Measurements from ENCODE around the gene BCL3.

The BCL3 gene

DNA sequence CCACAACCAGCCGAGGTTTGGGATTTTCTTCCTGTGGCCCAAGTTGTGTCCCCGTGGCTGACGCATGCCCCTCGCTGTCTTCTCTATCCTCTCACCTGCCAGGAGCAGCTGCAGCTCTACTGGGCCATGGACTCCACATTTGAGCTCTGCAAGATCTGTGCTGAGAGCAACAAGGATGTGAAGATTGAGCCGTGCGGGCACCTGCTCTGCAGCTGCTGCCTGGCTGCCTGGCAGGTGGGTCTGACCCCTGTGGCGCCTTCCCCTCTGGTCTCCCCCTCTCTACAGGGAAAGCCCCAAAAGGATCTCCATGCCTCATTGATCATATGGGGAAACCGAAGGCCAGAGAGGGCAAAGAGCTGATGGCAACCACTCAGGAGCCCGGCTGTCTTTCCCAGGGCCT, 43.8 kb downstream of the BCL3 start:
- Histone ChIP-seq H3K9ac (ENCODE audit: low read depth, low read length) (no peak overlapping the region), H3K36me3 (ENCODE audit: insufficient read depth, low read length) (no peaks in the 10 kb centered on the region; the same call in 1 of the 2 replicates), H3K9me3 (ENCODE audit: control insufficient read depth, insufficient read depth, low read length) (no peaks in the 10 kb centered on the region), H3K4me1 (ENCODE audit: insufficient read depth, low read length) (peaks cover 8% of the 10 kb centered on the region; the same call in 1 of the 2 replicates)

DNA sequence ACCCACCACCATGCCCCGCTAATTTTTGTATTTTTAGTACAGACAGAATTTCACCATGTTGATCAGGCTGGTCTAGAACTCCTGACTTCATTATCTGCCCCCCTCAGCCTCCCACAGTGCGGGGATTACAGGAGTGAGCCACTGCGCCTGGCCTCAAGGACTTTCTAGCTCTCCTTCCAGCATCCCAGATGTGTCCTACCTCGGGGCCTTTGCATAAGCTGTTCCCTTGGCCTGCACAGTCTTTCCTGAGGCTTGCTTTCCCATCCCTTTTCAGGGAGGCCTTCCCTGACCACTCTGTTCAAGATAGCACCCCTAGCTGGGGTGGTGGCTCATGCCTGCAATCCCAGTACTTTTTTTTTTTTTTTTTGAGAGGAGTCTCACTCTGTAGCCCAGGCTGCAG, 46.1 kb downstream of the BCL3 start:
- Histone ChIP-seq H3K9me3 (ENCODE audit: control insufficient read depth, insufficient read depth, low read length) (no peaks in the 10 kb centered on the region), H3K4me1 (ENCODE audit: insufficient read depth, low read length) (peaks cover 8% of the 10 kb centered on the region; the same call in 1 of the 2 replicates), H3K36me3 (ENCODE audit: insufficient read depth, low read length) (no peaks in the 10 kb centered on the region; the same call in 1 of the 2 replicates), H3K9ac (ENCODE audit: low read depth, low read length) (no peak overlapping the region)

DNA sequence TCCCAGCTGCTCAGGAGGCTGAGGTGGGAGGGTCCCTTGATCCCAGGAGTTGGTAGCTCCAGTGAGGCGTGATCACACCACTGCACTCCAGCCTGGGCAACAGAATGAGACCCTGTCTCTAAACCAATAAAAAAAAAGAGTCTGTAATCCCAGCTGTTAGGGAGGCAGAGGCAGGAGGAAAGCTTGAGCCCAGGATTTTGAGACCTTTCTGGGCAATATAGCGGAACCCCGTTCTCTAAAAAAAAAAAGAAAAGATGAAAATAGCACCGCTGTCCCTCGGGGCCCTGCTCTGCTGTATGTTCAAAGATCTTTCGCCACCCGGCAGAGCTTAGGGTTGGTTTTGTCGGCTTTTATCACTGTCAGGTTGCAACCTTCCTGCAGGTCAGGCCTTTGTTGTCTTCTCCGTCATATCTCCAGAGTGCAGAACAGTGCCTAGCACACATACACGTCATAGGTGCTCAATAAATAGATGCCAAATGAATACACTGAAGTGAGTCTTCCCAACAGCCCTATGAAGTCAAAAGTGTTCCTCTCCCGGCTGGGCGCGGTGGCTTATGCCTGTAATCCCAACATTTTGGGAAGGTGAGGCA, 47.0 kb downstream of the BCL3 start:
- Histone ChIP-seq H3K9me3 (ENCODE audit: control insufficient read depth, insufficient read depth, low read length) (no peaks in the 10 kb centered on the region), H3K9ac (ENCODE audit: low read depth, low read length) (no peak overlapping the region), H3K36me3 (ENCODE audit: insufficient read depth, low read length) (no peaks in the 10 kb centered on the region; the same call in 1 of the 2 replicates), H3K4me1 (ENCODE audit: insufficient read depth, low read length) (peaks cover 16% of the 10 kb centered on the region)

DNA sequence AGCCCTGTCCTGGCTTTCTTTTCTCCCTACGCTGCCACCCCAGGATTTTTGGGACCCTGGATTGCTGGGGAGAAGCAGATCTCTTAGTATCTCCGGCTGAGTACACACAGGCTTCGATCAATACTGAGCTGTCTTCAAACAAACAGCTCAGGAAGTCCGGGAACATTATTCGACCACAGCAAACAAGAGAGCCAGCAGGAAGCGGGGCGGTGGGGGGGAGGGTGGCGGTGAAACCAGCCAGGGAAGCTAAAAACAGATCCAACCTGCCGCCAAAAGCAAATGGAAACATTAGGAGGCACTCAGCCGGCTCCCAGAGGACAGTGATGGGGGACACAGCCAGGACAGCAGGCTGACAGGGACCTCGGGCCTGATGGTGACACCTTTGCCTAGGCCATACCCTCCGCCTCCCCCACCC, 48.2 kb downstream of the BCL3 start:
- Histone ChIP-seq H3K36me3 (ENCODE audit: insufficient read depth, low read length) (no peaks in the 10 kb centered on the region; the same call in 1 of the 2 replicates), H3K4me1 (ENCODE audit: insufficient read depth, low read length) (peaks cover 16% of the 10 kb centered on the region), H3K9me3 (ENCODE audit: control insufficient read depth, insufficient read depth, low read length) (no peaks in the 10 kb centered on the region), H3K9ac (ENCODE audit: low read depth, low read length) (no peak overlapping the region)

DNA sequence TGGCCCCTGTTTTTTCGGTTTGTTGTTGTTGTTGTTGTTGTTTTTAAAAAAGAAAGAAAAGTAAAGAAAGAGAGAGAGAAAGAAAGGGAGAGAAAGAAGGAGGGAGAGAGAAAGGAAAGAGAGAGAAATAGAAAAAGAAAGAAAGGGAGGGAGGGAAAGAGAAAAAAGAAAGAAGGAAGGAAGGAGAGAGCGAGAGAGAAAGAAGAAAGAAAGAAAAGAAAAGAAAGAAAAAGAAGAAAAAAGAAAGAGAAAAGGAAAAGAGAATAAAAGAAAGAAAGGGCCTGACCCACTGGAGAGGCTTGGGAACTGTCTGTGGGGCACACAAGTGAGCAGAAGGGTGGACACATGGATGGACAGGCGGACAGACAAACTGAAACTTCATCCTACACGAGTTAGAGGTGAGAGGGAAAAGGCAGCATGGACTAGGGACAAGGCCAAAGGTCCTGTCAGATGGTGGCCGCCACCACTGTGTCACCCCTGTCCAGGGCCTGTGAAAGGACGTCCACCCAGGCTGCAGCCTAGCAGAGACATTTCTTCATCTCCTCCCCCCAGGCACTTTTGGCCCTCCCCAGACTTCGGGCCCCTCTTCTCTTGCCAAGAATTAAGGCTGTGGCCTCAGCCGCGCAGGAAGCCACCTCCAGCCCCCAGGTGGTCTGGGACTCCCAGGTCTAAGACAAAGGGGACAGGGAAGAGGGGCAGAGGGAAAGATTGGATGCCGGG, 51.3 kb downstream of the BCL3 start:
- no peaks in the 10 kb centered on the region; the same call in 1 of the 2 replicates for H3K36me3 ChIP-seq (ENCODE audit: insufficient read depth, low read length)
- no peak overlapping the region for H3K9ac ChIP-seq (ENCODE audit: low read depth, low read length)
- H3K9me3 ChIP-seq (ENCODE audit: control insufficient read depth, insufficient read depth, low read length) = peaks cover 3% of the 10 kb centered on the region; the same call in 1 of the 2 replicates
- peaks cover 16% of the 10 kb centered on the region for H3K4me1 ChIP-seq (ENCODE audit: insufficient read depth, low read length)

DNA sequence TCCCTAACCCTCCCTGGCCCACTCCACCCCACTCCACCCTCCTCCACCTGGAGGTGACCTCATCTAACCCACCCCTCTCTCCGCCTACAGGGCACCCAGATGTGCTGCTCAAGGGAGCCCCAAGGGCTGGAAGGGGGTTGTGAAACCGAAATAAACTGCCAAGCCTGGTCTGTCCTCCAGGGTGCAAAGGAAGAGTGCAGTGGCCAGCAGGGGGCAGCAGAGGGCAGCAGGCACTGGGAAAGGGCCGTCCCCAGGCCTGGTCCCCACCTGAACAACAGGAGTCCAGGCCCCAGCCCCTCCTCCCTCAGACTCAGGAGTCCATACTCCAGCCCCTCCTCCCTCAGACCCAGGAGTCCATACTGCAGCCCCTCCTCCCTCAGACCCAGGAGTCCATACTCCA, 52.0 kb downstream of the BCL3 start:
- Histone ChIP-seq H3K36me3 (ENCODE audit: insufficient read depth, low read length) (no peaks in the 10 kb centered on the region; the same call in 1 of the 2 replicates), H3K4me1 (ENCODE audit: insufficient read depth, low read length) (peaks cover 16% of the 10 kb centered on the region), H3K9me3 (ENCODE audit: control insufficient read depth, insufficient read depth, low read length) (peaks cover 3% of the 10 kb centered on the region; the same call in 1 of the 2 replicates), H3K9ac (ENCODE audit: low read depth, low read length) (no peak overlapping the region)

DNA sequence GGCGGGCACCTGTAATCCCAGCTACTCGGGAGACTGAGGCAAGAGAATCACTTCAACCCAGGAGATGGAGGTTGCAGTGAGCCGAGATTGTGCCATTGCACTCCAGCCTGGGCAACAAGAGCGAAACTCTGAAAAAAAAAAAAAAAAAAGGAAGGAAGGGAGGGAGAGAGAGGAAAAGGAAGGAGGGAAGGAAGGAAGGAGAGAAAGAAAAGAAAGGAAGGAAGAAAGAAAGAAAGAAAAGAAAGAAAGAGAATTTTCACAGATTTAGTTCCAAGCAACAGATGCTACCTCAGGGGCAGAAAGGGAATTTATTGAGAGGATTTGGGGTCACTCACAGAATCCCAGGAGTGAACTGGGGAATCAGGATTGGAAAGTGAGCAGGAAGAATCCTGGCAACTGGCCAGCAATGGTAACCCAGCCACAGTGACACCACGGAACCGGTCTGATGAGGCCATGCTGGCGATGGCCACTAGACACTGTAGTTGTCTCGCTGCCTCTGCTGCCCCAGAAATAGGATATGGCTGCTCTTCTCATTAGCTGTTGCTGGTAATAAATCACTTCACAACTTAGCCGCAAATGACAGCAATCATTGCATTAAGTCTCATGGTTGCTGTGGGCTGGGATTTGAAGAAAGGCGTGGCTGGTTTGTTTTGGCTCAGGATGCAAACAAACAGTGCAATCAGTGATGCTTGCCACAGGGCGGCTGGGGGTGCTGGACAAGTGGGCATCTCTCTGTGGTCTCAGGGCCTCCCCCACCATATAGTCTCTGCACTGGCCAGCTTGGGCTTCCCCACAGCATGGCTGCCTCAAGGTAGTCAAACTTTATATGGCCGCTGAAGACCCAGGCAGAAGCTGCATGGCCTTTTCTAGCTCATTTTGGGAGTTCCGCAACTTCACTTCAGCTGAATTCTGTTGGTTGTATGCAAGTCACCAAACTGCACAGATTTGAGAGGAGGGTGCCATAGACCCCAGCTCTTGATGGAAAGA, 55.2 kb downstream of the BCL3 start:
- H3K4me1 ChIP-seq (ENCODE audit: insufficient read depth, low read length) = peaks cover 26% of the 10 kb centered on the region
- no peak overlapping the region for H3K9ac ChIP-seq (ENCODE audit: low read depth, low read length)
- H3K36me3 ChIP-seq (ENCODE audit: insufficient read depth, low read length) = no peaks in the 10 kb centered on the region
- peaks cover 3% of the 10 kb centered on the region; the same call in 1 of the 2 replicates for H3K9me3 ChIP-seq (ENCODE audit: control insufficient read depth, insufficient read depth, low read length)

DNA sequence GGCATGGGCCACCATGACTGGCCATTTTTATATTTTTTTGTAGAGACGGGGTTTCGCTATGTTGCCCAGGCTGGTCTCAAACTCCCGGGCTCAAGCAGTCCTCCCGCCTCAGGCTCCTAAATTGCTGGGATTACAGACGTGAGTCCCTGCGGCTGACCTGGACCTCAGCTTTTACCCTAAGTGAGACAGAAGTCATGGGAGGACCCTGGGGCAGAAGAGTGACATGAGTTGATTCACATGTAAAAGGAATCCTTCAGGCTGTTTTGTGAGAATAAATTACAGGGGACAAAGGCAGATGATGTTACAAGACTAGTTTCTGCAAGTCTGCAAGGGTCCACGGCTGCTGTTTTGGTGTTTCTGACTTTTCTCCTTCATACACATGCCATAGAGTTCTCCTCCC, 57.8 kb downstream of the BCL3 start:
- no peak overlapping the region for H3K9ac ChIP-seq (ENCODE audit: low read depth, low read length)
- peaks cover 3% of the 10 kb centered on the region; the same call in 1 of the 2 replicates for H3K9me3 ChIP-seq (ENCODE audit: control insufficient read depth, insufficient read depth, low read length)
- no peaks in the 10 kb centered on the region for H3K36me3 ChIP-seq (ENCODE audit: insufficient read depth, low read length)
- H3K4me1 ChIP-seq (ENCODE audit: insufficient read depth, low read length) = peaks cover 31% of the 10 kb centered on the region

DNA sequence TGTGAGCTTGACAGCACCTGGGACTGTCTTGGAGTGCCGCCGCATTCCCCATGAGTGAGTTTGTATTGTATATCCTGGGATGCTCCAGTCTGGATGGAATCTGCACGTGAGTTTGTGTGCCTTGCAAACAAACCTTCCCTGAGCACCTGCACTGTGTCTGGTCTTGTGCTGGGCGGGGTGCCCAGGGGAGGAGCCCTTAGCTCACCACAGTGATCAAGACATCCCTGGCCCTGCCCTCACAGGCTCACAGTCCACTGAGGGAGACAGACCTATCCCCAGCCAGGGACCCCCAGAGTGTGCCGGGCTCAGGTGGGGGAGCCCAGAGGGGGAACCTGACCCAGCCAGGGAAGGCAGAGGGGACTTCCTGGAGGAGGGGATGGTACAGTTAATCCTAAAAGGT, 58.7 kb downstream of the BCL3 start:
- no peak overlapping the region for H3K9ac ChIP-seq (ENCODE audit: low read depth, low read length)
- H3K9me3 ChIP-seq (ENCODE audit: control insufficient read depth, insufficient read depth, low read length) = peaks cover 3% of the 10 kb centered on the region; the same call in 1 of the 2 replicates
- peaks cover 31% of the 10 kb centered on the region for H3K4me1 ChIP-seq (ENCODE audit: insufficient read depth, low read length)
- H3K36me3 ChIP-seq (ENCODE audit: insufficient read depth, low read length) = no peaks in the 10 kb centered on the region

DNA sequence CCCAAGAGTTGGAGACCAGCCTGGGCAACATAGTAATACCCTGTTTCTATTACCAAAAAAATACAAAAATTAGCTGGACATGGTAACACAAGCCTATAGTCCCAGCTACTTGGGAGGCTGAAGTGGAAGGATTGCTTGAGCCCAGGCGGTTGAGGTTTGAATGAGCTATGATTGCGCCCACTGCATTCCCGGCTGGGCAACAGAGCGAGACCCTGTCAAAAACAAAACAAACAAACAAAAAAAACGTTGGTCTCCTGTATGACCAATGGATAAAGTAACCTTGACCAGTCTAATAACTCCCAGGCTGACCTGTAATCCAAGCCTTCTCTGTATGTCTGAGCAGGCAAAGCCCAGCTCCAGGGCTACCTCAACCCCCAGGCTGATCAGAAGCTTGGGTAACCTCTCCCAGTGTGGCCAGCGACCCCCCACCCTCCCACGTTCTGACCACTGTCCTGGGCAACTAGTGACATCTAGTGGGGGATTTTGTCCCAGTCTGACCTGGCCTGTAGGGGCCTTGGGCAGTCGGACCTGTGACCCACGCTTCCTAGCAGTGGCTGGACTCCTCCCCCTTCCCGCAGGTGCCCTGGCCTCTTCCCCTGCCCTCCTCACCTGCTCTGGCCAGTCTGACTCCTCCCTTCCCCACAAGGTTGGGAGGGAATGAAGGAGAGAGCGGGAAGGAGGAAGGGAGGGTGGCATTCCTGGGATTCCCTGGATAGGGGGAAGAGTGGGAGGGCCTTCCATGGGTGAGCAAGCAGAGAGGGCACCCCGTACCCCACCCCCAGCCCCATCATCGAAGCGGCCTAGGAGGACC, 59.3 kb downstream of the BCL3 start:
- Histone ChIP-seq H3K36me3 (ENCODE audit: insufficient read depth, low read length) (no peaks in the 10 kb centered on the region), H3K9ac (ENCODE audit: low read depth, low read length) (peak overlapping the region; percentile 48), H3K4me1 (ENCODE audit: insufficient read depth, low read length) (peaks cover 32% of the 10 kb centered on the region), H3K9me3 (ENCODE audit: control insufficient read depth, insufficient read depth, low read length) (peaks cover 3% of the 10 kb centered on the region; the same call in 1 of the 2 replicates)

DNA sequence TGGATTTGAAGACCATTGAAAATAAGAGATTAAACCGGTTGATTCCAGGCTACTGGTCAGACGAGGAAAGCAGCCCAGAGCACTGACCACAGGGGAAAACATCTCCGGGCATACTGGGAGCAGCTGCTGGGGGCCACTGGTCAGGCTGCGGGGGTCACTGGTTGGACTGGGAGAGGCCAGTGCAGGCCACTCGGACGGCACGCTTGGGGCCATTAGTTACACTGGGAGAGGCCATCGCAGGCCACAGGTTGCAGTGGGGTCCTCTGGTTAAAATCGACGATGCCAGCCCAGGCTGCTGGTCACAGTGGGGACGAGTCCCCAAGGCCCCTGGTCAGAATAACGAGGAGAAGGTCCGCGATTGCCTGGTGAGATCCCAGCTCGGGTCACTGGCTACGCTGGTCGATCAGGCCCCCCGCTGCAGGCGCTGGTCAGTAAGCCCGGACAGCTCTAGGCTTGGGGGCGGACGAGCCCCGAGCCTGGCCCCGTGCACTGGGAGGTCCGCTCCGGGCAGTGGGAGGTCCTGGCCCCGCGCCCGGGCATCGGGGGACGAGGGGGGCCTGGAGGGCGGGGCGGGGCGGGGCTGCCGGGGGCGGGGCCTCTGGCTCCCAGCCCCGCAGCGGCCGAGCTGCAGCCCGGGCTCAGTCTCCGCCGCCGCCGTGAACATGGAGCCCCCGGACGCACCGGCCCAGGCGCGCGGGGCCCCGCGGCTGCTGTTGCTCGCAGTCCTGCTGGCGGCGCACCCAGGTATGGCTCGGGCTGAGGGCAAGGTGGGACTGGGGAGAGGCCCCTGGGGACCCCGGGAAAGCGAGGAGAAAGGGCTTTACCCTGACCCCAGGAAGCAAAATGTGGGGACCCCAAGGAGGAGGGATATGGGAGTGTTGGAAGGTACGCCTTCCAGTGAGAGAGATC, 60.2 kb downstream of the BCL3 start, which contains the start of gene BCAM:
TSS of gene BCAM (plus strand) at position 641 of the 909 bp plus-strand sequence. CDS start at position 663, 22 bp downstream.
- peaks cover 35% of the 10 kb centered on the region for H3K4me1 ChIP-seq (ENCODE audit: insufficient read depth, low read length)
- H3K9ac ChIP-seq (ENCODE audit: low read depth, low read length) = peak within 1 kb of the TSS; percentile 97
- H3K9me3 ChIP-seq (ENCODE audit: control insufficient read depth, insufficient read depth, low read length) = peaks cover 3% of the 10 kb centered on the region; the same call in 1 of the 2 replicates
- H3K36me3 ChIP-seq (ENCODE audit: insufficient read depth, low read length) = 0 out of 2 replicates have a peak, but pooled peaks cover 3% of the 10 kb centered on the region
